ENCODE results near the gene CARD14. TPM values are rescaled to one million over a fixed set of nuclear protein-coding genes. Genes with fewer than 3 reads are reported as not detected.

CARD14 gene
- total and polyA plus RNA-seq, 12 donors: 0.30 to 3.4 (median 1.1) TPM

DNA sequence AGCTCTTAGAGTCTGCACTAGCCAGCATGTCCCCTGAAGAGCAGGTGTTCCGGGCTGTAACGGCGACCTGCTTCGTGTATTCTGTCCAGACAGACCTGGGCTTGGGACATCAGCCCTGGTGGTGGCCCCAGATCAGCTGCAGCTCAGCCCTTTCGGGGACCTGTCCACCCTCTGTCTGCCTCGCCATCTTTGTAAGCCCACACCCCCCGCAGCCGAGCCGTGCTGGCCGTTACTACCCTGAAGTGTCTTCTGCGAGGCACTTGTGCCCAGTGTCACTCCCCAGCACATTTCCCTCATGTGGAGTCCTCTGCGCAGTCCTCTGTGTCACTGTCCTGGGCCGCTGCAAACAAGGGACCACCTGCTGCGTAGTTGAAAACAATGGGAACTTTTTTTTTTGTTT, 10.4 kb downstream of the CARD14 start:
- intact Hi-C loops (cut with DNase I): no loop called here
- H3K27ac ChIP-seq: no peak overlapping the region

GRCh38 chr17:80181431-80181830, 11.6 kb downstream of the CARD14 start:
- Histone ChIP-seq H3K27me3 (no peaks in the 10 kb centered on the region), H3K9me3 (replicated peaks in 1 of 3) (no peaks in the 10 kb centered on the region), H3K4me3 (no peak overlapping the region), H3K27ac (no peak overlapping the region), H3K4me1 (replicated peaks in 1 of 2) (no peaks in the 10 kb centered on the region), H3K36me3 (replicated peaks in 1 of 2) (no peaks in the 10 kb centered on the region)
- TF ChIP-seq POLR2A (IDR thresholded peaks at IDR 0.05) (no peak), CTCF (IDR thresholded peaks at IDR 0.05) (no peak)
- intact Hi-C loops (cut with DNase I): no loop called here
- 80 to 95% (median 88%) methylated on average over 10 to 17 of the region's 17 CpGs for WGBS, 4 donors
- DNase-seq: no peak

More for the DNA sequence above, 10.4 kb downstream of the CARD14 start:
- no peaks in the 10 kb centered on the region for H3K9me3 ChIP-seq (replicated peaks in 1 of 3)
- TF ChIP-seq CTCF (IDR thresholded peaks at IDR 0.05) (no peak), POLR2A (IDR thresholded peaks at IDR 0.05) (no peak)
- DNase-seq: no peak
- H3K4me1 ChIP-seq (replicated peaks in 1 of 2): no peaks in the 10 kb centered on the region
- no peaks in the 10 kb centered on the region for H3K27me3 ChIP-seq
- no peaks in the 10 kb centered on the region for H3K36me3 ChIP-seq (replicated peaks in 1 of 2)
- no peak overlapping the region for H3K4me3 ChIP-seq
- 86 to 92% (median 88%) methylated on average over 11 to 14 of the region's 14 CpGs for WGBS, 4 donors

- H3K4me1 ChIP-seq (replicated peaks in 1 of 2): no peaks in the 10 kb centered on the region
- WGBS, 4 donors: 89 to 98% (median 92%) methylated on average over 12 to 30 of the region's 30 CpGs
- no peaks in the 10 kb centered on the region for H3K27me3 ChIP-seq
- TF ChIP-seq CTCF (IDR thresholded peaks at IDR 0.05): no peak
- TF ChIP-seq POLR2A (IDR thresholded peaks at IDR 0.05): no peak
- DNase-seq: no peak
- intact Hi-C loops (cut with DNase I): no loop called here
- no peaks in the 10 kb centered on the region for H3K36me3 ChIP-seq (replicated peaks in 1 of 2)
- no peaks in the 10 kb centered on the region for H3K9me3 ChIP-seq (replicated peaks in 1 of 3)
- no peak overlapping the region for H3K27ac ChIP-seq
- H3K4me3 ChIP-seq: no peak overlapping the region
These were observed 12.5 kb downstream of the CARD14 start for GRCh38 chr17:80182118-80182844.

DNA sequence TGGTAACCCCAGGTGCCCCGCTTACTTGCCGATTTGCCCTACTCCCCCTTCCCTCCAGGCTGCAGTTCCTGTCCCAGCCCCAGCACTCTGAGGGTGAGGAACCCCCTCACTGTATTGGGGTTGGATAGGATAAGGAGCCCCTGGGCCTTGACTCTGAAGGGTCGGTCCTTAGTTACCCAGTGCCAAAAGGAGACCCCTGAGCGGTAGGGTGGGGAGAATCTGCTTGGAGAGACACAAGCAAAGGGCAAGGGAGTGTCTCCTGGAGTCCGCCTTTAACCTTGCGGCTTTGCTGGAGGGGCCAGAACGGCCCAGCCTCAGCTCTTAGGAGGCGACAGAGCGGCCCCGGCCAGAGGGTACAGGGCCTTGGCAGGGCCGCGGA, 13.0 kb downstream of the CARD14 start:
- WGBS, 4 donors: 92 to 97% (median 93%) methylated on average over 5 to 12 of the region's 12 CpGs
- Histone ChIP-seq H3K27me3 (no peaks in the 10 kb centered on the region), H3K4me3 (no peak overlapping the region), H3K9me3 (replicated peaks in 1 of 3) (no peaks in the 10 kb centered on the region), H3K36me3 (replicated peaks in 1 of 2) (no peaks in the 10 kb centered on the region), H3K4me1 (replicated peaks in 1 of 2) (peaks cover 1 to 5% of the 10 kb centered on the region in 2 donors), H3K27ac (no peak overlapping the region)
- no peak for TF ChIP-seq POLR2A (IDR thresholded peaks at IDR 0.05)
- TF ChIP-seq CTCF (IDR thresholded peaks at IDR 0.05): no peak
- intact Hi-C loops (cut with DNase I): no loop called here
- DNase-seq: no peak
